K562 (cell line): ENCODE measurements around the gene CALCB. TPM values are rescaled to one million over a fixed set of nuclear protein-coding genes. Genes with fewer than 3 reads are reported as not detected.

Experiments used
- BRD4 ChIP-seq: fragments of 200-600 bp; sonication (generic); IDR thresholded peaks from 2 replicates; pipeline ENCODE4 v1.6.1; 2017; ENCODE audit warnings: inconsistent platforms
- CHD7 ChIP-seq: fragments of 200-600 bp; sonication (generic); IDR thresholded peaks from one replicate; pipeline ENCODE4 v1.6.1; 2012; ENCODE audit warnings: mild to moderate bottlenecking, low read depth, low read length, inconsistent platforms
- COPS2 ChIP-seq: fragments of 450-650 bp; conservative IDR thresholded peaks from 2 replicates; pipeline ENCODE4 v1.6.1; 2016; ENCODE audit warnings: mild to moderate bottlenecking, moderate library complexity
- DDX20 ChIP-seq: fragments of 450-650 bp; IDR thresholded peaks from 2 replicates; pipeline ENCODE4 v1.6.1; 2016; ENCODE audit warnings: missing genetic modification characterization, low read depth, mild to moderate bottlenecking, missing compliant biosample characterization, moderate library complexity
- MXI1 ChIP-seq: IDR thresholded peaks from 2 replicates; pipeline ENCODE4 v1.6.1; 2011; ENCODE audit warnings: low read depth, mild to moderate bottlenecking, improper control_type of control experiment, low read length
- ZNF609 ChIP-seq: sonication (generic); formaldehyde crosslinking; IDR thresholded peaks from 2 replicates; pipeline ENCODE4 v1.8.1; 2023; ENCODE audit warnings: missing genetic modification reagents, mild to moderate bottlenecking, borderline replicate concordance
- polyA plus RNA-seq, 8 experiments: library from polyadenylated mRNA; depleted of rRNA in 4 of 8; stranded (reverse) in 5 of 8; unstranded in 3 of 8; fragments of >200 nt; fragmentation: Nextera tagmentation in 2 of 8; fragmentation: Illumina TruSeq in 1 of 8; extraction: Ambion mirVana in 2 of 8; extraction: Trizol in 1 of 8; gene quantifications; 2 replicates each; pipeline versions ENCODE4 v1.2.1 to v1.2.3, GENCODE V29; 2011 to 2014; ENCODE audit warnings: inconsistent platforms in 1 of 8, missing spikeins in 1 of 8
- total RNA-seq, 7 experiments: library from RNA; depleted of rRNA in 6 of 7; stranded (reverse); fragments of >200 nt in 6 of 7; fragmentation: Illumina TruSeq in 2 of 7; extraction: Trizol in 2 of 7; gene quantifications; 2 replicates each; pipeline versions ENCODE4 v1.2.1 to v1.2.3, GENCODE V29; 2011 to 2021; ENCODE audit warnings: low replicate concordance in 1 of 7
- TF ChIP-seq, protein P1 (sequence below): sonication (generic); formaldehyde crosslinking; IDR thresholded peaks from 2 replicates; pipeline ENCODE4 v1.8.0; 2022; ENCODE audit warnings: mild to moderate bottlenecking, missing genetic modification reagents

Gene CALCB
- total and polyA plus RNA-seq, 9 of the 15 experiments (the other 6 are each of a cell fraction or from before 2014, with no cell fraction given): not detected

DNA sequence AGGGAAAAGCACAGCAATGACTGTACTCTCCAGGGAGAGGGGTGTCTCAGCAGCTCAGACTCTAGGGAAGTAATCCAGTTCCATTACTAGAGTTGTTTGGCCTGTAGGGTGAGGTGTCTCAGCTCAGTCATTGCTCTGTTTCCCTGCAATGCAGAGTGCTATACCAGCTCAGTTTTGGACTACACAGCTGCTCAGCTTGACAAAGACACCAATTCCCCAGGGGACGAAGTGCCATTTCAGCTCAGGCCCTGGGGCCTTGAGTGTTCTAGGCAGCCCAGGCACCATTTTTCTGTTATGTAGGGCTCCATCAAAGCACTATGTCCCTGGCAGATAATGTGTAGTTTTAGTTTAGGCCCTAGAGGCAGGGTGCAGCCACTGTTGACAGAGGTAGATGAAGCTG is 18.2 kb downstream of the CALCB start (continued):
- TF ChIP-seq, protein P1, sequence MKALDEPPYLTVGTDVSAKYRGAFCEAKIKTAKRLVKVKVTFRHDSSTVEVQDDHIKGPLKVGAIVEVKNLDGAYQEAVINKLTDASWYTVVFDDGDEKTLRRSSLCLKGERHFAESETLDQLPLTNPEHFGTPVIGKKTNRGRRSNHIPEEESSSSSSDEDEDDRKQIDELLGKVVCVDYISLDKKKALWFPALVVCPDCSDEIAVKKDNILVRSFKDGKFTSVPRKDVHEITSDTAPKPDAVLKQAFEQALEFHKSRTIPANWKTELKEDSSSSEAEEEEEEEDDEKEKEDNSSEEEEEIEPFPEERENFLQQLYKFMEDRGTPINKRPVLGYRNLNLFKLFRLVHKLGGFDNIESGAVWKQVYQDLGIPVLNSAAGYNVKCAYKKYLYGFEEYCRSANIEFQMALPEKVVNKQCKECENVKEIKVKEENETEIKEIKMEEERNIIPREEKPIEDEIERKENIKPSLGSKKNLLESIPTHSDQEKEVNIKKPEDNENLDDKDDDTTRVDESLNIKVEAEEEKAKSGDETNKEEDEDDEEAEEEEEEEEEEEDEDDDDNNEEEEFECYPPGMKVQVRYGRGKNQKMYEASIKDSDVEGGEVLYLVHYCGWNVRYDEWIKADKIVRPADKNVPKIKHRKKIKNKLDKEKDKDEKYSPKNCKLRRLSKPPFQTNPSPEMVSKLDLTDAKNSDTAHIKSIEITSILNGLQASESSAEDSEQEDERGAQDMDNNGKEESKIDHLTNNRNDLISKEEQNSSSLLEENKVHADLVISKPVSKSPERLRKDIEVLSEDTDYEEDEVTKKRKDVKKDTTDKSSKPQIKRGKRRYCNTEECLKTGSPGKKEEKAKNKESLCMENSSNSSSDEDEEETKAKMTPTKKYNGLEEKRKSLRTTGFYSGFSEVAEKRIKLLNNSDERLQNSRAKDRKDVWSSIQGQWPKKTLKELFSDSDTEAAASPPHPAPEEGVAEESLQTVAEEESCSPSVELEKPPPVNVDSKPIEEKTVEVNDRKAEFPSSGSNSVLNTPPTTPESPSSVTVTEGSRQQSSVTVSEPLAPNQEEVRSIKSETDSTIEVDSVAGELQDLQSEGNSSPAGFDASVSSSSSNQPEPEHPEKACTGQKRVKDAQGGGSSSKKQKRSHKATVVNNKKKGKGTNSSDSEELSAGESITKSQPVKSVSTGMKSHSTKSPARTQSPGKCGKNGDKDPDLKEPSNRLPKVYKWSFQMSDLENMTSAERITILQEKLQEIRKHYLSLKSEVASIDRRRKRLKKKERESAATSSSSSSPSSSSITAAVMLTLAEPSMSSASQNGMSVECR (CRISPR knock-in tag): no peak
- TF ChIP-seq DDX20 (tag) (no peak), CHD7 (no peak), BRD4 (no peak), MXI1 (no peak), COPS2 (no peak), ZNF609 (CRISPR knock-in tag) (no peak)
